HG02870 (cell line): ENCODE measurements around the gene REV3L.

Source experiments
- ATAC-seq: cut with Tn5 transposase; IDR thresholded peaks from one replicate; pipeline ENCODE4 v1.9.1; 2021; ENCODE audit warnings: mild to moderate bottlenecking, moderate library complexity; ENCODE audit not compliant: unreplicated experiment

Gene REV3L

DNA sequence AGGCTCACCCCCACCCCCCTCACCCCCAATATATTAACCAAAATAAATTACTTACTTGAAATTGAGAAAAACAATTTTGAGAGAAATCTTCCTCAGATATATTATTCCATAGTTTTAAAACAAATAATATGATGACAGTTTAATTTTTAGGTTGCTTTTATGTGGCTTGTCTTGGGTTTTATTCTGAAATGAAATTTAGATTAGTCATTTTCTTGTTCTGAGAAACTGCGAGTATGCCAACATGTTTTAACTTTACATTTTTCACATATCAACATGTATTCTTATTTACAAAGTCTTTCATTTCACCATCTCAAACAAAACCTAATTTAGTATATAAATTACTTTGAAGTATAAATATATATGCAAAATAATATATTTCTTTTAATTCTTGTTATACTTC is 11.1 kb downstream of the REV3L start:
- ATAC-seq = no peak

- ATAC-seq = no peak
These were observed 11.5 kb downstream of the REV3L start for GRCh38 chr6:111471533-111471932.

DNA sequence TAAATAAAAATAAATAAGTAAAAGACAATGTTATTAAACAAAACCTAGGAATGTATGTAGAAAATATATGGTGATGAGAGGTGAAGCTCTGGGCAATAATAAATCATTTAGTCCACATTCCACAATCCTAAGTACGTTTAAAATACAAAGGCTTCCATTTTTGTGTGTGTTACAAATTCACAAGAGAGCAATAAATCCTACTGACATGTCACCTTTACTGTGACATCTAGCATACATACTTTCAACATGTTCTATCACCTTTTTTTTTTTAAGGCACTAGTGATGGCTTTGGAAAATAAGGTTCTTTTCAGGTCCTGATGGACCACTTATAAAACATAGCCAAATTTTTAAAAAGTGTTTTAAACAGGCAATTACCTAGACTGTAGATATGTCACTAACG is 12.0 kb downstream of the REV3L start:
- ATAC-seq = no peak

GRCh38 chr6:111469543-111469942 is 13.5 kb downstream of the REV3L start:
- ATAC-seq = no peak

DNA sequence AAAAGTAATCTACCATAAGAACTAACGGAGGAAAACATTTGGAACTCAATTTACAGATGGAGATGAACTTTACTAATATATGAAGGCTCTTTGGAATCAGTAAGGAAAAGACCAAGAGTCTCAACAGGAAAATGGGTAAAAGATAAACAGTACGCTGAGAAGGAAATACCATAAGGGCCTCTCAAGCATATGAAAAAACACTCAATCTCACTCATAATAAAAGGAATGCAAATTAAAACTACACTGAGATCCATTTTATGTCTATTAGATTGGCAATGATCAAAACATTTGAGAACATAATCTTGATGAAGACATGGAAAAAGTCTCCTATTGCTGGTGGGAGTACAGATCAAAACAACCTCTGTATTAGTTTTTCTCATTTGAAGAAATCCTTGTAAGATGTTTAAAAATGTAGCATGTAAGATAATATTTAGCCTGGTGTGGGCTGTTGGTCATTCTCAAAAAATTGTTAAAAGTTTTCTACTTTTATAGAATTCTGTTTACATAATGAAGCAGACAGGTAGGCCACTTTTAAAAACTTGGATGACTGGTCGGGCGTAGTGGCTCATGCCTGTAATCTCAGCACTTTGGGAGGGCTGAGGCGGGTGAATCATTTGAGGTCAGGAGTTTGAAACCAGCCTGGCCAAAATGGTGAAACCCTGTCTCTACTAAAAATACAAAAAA is 14.5 kb downstream of the REV3L start:
- ATAC-seq = no peak

GRCh38 chr6:111464184-111464583 is 18.8 kb downstream of the REV3L start:
- no peak for ATAC-seq

GRCh38 chr6:111462770-111463391 is 20.1 kb downstream of the REV3L start:
- no peak for ATAC-seq

- ATAC-seq = no peak
These were observed 21.2 kb downstream of the REV3L start for GRCh38 chr6:111461860-111462259.

GRCh38 chr6:111458670-111459232 is 24.3 kb downstream of the REV3L start:
- ATAC-seq = no peak

- ATAC-seq = no peak
These were observed 26.8 kb downstream of the REV3L start for GRCh38 chr6:111456208-111456607.

DNA sequence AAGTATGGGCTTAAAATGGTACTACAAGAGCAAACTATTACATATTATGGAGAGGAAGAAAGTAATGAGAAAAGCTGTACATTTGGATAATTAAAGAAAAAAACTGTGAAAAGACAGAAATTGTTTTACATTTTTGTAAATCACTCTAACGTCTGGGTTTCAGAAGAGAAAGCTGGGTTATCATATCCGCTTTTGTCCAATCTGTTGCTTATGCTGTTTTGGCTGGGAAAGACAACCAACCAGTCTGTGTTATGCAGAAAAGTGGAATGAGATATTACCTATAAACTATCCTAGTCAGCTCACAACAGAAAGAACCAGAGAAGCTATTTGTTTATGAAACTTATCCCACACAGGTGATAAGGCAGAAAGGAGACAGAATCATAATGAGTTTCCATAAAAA is 32.4 kb downstream of the REV3L start:
- no peak for ATAC-seq

GRCh38 chr6:111450087-111450486 is 32.9 kb downstream of the REV3L start:
- no peak for ATAC-seq

DNA sequence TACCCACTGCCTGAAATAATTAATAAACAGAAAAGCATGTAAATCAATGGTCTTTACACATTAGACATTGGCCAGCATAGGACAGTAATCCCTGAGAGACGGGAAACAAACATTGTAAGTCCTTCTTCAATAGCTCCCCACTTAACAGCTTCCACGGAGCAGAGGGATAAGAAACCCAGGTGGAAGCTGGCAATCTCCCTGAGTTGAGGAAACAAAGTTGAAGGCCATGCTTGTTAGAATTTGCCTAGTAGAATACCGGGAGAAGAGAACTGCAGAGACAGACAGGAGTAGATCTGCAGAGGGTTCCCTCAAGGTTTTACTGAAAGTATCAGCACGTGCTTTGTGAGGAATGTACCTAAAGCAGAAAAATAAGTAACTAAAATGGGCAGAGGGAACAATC is 33.9 kb downstream of the REV3L start:
- ATAC-seq = no peak

GRCh38 chr6:111447051-111447450 is 36.0 kb downstream of the REV3L start:
- ATAC-seq = no peak

DNA sequence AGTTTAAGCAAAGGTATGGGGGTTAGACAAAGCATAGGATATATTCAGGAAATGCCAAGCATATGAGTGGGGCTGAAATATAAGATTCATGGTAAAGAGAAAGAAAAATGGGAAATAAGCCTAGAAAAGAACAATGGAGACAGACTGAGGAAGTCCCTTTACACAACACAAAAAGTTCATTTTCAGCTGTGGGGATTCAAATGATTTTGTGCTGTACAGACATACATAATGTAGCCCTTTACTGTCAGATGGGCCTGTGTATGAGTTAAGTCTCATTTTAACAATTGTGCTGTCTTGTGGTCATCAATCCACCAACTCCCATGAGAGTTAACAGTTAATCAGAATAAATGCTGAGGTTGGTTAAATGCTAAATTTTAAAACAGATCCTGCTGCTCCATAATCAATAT is 37.2 kb downstream of the REV3L start:
- no peak for ATAC-seq

DNA sequence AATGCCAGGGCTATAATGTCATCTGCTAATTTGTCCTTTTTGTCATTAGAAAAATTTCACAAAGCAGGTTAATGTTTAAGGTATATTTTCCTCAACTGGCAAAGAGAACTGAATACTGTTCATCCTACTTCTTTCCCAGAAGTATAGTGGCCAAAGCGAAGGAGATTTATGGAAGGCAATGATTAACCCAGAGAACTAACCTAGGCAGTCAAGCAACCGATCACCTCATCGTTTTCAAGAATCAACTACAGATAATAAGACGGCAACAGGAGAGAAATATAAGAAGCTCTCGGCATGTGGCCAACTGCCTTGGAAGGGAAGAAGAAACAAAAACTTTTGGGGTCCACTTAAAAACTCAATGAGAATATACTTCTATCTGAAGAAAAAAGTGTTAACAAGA is 38.2 kb downstream of the REV3L start:
- no peak for ATAC-seq

DNA sequence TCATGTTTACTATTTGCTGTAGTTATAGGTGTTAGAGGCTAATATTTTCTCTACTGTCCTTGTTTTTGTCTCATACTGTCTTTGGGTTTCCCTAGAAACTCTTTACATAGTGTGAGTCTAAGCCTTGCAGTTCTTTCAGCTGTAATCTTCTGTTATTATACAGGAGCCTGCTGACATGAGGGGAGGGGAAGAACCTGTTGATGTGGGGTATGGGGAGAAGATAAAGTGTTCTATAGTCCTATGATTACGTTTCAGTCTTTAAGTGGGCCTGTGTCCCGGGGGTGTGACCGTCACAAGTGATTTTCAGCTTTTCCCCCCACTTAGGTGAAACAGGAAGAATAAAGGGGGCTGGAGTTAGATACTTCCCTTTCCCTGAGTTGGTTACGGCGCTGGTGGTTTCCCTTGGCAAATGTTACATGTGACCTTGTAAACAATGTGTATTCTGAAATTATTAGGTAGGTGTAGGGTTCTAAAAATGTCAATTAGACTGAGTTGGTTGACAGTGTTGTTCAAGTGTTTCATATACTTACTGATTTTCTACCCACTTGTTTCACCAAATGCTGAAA is 41.3 kb downstream of the REV3L start:
- ATAC-seq = no peak

- no peak for ATAC-seq
These were observed 43.8 kb downstream of the REV3L start for GRCh38 chr6:111439171-111439570.

DNA sequence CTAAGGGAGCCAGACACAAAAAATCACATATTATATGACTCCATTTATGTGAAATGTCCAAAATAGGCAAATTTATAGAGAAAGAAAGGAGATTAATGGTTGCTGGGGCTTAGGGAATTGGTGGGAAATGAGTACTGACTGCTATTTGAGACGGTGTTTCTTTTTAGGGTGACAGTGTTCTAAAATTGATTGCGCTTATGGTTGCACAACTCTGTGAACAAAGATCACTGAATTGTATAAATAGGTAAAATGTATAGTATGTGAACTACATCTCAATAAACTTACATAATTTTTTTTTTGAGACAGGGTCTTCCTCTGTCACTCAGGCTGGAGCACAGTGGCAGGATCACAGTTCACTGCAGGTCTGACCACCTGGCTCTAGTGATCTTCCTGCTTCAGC is 45.4 kb downstream of the REV3L start:
- no peak for ATAC-seq

DNA sequence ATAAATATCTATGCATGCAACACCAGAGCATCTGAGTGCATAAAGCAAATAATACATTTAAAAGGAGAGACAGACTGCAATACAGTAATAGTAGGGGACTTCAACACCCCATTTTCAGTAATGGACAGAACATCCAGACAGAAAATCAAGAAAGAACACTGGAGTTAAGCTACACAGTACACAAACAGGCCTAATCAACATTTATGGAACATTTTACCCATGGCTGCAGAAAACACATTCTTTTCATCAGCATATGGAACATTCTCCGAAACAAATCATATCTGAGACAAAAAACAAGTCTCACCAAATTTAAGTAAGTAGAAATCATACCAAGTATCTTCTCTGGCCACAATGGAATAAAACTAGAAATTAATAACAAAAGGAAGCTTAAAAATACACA is 50.5 kb downstream of the REV3L start:
- ATAC-seq = no peak

GRCh38 chr6:111430605-111431376 is 52.2 kb downstream of the REV3L start:
- ATAC-seq = no peak
